Limb (tissue), 2 donors: ENCODE results near the gene CDK13.
"Not testable (repeated sequence)": the region's sequence is repeated elsewhere in the genome, so short reads cannot be mapped to it uniquely, and the experiment has no call there.

Source experiments
- DNase-seq, 2 donors: peaks; one replicate each; pipeline ENCODE4 v3.0.0-alpha.2; 2016; ENCODE audit errors: extremely low spot score in 2 of 2

CDK13 gene

GRCh38 chr7:39949971-39950472, at the start of gene CDK13:
Gene CDK13, plus strand, starts transcription at chr7:39950256. Its CDS starts 386 bp downstream, at chr7:39950642.
- DNase-seq, result peak in 1 of 2 donors; percentile 60

DNA sequence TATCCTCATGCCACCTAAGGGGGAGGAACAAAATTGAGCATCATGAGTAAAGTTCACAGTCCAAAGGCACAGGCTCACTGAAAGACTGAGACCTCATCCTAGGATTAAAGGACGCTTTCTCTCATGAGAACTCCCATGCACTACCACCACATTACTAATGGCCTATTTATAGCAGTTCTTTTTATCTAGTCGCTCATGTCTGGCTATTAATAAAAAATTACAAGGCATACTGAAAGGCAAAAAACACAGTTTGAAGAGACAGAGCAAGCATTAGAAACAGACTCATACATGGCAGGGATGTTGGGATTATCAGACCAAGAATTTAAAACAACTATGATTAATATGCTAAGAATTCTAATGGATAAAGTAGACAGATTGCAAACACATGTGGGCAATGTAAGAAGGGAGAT, 46.0 kb upstream of the CDK13 start:
- DNase-seq, result no peak

GRCh38 chr7:39908141-39908540, 41.9 kb upstream of the CDK13 start:
- no peak for DNase-seq

GRCh38 chr7:39908973-39909372, 41.1 kb upstream of the CDK13 start:
- DNase-seq, result no peak

- no peak for DNase-seq
These were observed 40.5 kb upstream of the CDK13 start for GRCh38 chr7:39909526-39909925.

DNA sequence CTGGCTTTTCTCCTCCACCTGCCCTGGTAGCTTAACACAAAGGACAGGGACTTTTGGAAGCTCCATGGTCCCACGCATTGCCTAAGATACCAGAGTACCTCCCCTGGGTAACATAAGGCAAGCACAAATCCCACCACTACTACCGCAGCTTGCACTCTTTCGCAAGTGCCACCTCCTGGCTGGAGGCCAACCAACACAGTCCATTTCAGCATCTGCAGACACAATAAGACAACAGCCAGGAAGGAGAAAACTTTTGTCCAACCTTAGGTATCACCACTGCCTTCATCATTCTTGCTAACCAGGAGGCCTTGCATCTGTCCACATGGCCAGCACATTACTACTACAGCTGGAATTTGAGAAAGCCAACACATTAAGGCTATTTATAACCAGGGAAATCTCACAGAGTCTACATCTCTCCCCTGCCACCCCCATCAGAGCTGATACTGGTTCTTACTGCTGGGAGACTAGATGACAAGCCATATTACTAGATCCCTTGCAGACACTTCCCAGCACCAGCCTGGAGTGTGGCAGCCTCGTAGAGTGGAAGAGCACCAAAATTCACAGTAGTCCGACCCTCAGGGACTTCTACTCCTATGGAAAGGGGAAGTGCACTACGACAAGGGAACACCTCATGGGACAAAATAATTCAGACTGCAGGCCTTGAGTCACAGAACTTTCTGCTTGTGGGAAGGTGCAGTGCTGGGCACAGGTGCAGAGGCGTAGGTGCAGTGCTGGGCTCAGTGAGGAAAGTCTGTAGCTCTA, 39.8 kb upstream of the CDK13 start:
- DNase-seq, result no peak

GRCh38 chr7:39911167-39911566, 38.9 kb upstream of the CDK13 start:
- no peak for DNase-seq

DNA sequence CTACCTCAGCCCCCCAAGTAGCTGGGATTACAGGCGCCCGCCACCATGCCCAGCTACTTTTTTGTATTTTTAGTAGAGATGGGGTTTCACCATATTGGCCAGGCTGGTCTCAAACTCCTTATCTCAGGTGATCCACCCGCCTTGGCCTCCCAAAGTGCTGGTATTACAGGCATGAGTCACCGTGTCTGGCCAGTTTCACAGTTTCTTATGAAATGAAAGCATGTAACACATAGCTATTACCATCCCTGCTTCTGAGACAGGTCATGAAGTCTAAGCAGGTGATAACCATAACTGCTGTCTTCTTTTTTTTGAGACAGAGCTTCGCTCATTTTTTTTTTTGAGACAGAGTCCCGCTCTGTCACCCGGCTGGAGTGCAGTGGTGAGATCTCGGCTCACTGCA, 34.2 kb upstream of the CDK13 start:
- not testable (repeated sequence) for DNase-seq

GRCh38 chr7:39919646-39920045, 30.4 kb upstream of the CDK13 start:
- no peak for DNase-seq

DNA sequence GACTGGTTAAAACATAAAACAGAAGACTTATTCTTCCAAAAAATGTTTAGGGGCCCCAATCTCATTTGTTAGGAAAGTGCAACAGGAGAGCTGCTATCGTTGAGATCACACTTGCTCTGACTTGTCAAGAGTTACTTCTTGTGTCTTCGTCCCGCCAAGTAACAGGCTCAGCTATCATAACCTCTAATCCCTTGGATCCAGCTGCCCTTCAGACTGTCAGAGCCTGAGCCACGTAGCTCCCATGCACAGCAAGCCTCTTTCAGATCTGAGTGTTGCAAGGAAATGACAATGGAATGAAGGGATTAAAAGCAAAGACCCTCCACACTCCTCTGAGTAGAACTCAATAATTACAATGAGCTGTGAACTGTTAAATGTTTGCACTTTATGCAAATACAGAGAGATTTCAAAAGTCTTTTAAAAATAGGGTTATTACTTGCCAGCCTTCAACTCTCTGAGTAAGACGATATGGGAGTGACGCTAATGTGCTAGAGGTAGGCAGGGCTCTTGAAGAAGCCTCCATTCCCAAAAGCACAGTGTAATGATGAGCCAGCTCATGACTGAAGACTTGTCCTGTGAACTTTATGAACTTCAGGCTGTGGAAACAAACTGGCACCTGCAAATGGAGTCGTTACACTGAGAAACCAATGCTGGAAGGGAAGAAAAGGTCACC, 28.4 kb upstream of the CDK13 start:
- peak in 1 of 2 donors; percentile 23 for DNase-seq

- DNase-seq, result no peak
These were observed 27.5 kb upstream of the CDK13 start for GRCh38 chr7:39922580-39922979.

- peak in 1 of 2 donors; percentile 8 for DNase-seq
These were observed 27.0 kb upstream of the CDK13 start for GRCh38 chr7:39923091-39923490.

DNA sequence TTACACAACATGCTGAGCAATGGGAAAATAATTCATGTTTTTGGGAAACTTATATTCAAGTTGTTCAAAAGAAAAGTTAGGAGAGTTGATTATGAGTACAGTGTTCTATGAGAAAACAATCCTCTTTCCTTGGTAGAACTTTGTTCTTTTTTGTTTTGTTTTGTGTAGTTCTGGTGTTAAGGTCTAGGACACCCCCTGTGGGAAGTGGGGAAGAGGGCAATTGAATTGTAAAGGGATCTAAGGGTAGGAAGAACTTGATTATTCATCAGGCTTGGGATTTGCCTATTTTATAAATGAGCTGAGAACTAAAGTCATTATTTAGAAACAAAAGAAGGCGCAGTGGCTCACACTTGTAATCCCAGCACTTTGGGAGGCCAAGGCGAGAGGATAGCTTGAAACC, 25.9 kb upstream of the CDK13 start:
- no peak for DNase-seq

DNA sequence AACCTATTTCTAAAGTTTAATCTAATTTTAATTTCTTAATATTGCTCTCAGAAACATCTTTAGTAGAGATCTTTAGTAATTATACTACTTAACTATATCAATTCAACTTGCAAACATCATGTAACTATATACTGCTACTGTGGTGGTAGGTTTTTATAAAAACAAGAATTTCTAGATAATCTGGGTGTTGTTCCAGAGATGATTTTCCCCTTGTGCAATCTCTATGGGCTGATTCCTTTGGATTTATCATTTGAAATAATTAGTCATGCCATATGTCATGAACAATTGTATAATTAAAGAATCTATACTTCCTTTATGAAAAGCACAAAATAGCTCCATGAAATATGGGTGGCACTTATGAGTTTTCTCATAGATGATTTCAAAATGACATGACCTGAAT, 23.9 kb upstream of the CDK13 start:
- DNase-seq, result no peak

DNA sequence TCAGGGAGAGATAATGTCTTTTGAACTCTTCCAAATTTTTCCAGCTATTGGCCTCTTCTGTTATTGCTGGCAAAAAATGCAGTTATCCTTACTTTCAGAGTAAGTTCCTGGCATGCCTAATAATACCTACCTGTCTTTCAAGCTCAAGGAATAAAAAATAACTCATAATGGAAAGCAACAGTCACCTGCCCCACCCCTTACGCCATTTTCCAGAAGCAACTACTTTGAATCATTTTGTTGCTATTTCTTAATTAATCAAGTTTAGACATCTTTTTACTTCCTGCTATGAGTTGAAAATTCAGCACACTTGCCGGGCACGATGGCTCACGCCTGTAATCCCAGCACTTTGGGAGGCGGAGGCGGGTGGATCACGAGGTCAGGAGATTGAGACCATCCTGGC, 23.0 kb upstream of the CDK13 start:
- DNase-seq, result no peak

DNA sequence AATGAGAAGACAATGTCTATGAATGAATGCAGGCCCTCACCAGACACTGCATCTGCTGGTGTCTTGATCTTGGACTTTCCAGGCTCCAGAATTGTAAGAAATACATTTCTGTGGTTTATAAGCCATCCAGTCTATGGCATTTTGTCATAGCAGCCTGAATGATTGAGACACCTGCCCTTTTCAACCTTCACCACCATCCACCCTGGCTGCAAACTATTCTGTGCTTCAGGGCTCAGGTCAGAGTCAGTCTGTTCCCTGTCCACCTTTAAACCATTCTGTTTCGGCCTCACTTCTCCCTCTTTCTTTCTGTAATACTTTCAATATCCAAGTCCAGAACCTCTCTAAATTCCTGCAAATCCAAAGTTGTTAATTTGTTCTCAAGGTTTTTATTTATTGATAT, 15.9 kb upstream of the CDK13 start:
- no peak for DNase-seq

DNA sequence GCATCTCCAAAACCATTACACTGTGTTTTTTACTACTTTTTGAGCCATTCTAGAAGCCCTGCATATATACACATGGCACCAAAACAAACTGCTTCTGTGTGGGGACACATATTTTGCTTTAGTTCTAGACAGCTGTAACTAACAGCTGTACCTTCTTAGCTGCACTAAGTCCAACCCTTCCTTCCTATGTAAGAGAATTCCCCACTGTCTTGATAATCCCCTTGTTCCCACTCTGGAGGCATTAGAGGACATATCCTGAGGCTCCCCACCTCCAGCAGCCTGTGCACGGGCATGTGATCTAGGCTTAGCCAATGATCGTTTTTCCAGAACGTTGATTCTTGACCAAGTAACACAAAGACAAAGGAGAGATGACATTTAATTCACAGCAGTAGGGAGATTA, 13.3 kb upstream of the CDK13 start:
- DNase-seq, result peak in 1 of 2 donors; percentile 5

DNA sequence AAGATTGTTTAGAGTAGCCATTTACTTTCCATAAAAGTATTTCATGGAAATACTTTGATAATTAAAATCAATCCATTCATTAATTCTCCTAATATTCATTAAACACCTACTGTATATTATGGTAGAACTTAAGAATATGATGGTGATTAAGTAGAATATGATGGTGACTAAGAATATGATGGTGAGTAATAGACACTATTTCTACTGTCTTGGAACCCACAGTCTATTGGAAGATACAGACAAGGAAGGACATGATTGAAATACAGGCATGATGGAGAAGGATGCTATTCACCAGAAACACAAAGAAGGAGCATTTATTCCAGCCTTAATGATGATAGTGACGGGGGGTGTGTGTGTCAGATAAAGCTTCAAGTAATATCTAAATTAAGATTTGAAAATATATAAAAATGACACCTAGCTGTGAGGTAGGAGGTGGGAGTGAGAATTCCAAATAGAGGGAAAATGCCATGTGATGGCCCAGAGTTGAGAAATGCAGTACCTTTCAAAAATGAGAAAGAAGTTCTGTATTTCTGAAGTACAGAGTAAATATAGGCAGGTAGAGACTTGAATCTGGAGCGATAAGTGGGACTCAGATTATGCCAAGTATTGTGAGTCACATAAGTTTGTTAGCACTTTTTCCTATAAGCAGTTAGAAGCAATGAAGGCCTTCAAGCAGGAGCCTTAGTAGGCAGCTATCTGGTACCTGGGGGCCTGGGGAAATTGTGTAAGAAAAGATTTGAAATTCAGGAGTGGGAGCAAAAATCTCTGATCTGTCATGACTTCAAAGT, 12.5 kb upstream of the CDK13 start:
- DNase-seq, result no peak

GRCh38 chr7:39942883-39943282, 7.2 kb upstream of the CDK13 start:
- DNase-seq, result no peak

GRCh38 chr7:39946693-39947092, 3.4 kb upstream of the CDK13 start:
- no peak for DNase-seq

GRCh38 chr7:39948375-39948955, 1.6 kb upstream of the CDK13 start:
- peak in 1 of 2 donors; percentile 30 for DNase-seq
